HuH-7.5 (cell line): Measurements from ENCODE around the gene CARM1.
A peak's percentile ranks its signal among the peaks of the same experiment; 100 is the strongest.
"Not testable (repeated sequence)": the region's sequence is repeated elsewhere in the genome, so short reads cannot be mapped to it uniquely, and the experiment has no call there.

ENCODE experiments used
- DNase-seq: peaks from one replicate; pipeline ENCODE4 v3.0.0; 2011; ENCODE audit warnings: low spot score

CARM1 gene

GRCh38 chr19:10870955-10871603 lies at the start of gene CARM1:
Gene CARM1 (plus strand): TSS chr19:10871553. CDS start chr19:10871703, 150 bp downstream.
- peak; percentile 97 for DNase-seq

- no peak for DNase-seq
Measured at GRCh38 chr19:10823690-10824089, 47.7 kb upstream of the CARM1 start.

GRCh38 chr19:10826231-10826630 lies 45.1 kb upstream of the CARM1 start:
- no peak for DNase-seq

- no peak for DNase-seq
Measured at GRCh38 chr19:10826846-10827245, 44.5 kb upstream of the CARM1 start.

- DNase-seq, result no peak
Measured at GRCh38 chr19:10828981-10829821, 42.2 kb upstream of the CARM1 start.

GRCh38 chr19:10829967-10830366 lies 41.4 kb upstream of the CARM1 start:
- DNase-seq, result no peak

- no peak for DNase-seq
Measured at GRCh38 chr19:10830370-10830769, 41.0 kb upstream of the CARM1 start.

GRCh38 chr19:10830931-10831779 lies 40.2 kb upstream of the CARM1 start:
- DNase-seq, result no peak

GRCh38 chr19:10831987-10832938 lies 39.1 kb upstream of the CARM1 start:
- DNase-seq, result no peak

GRCh38 chr19:10832939-10833296 lies 38.4 kb upstream of the CARM1 start:
- DNase-seq, result no peak

- DNase-seq, result peak; percentile 99
Measured at GRCh38 chr19:10835089-10835753, 36.1 kb upstream of the CARM1 start.

- peak; percentile 96 for DNase-seq
Measured at GRCh38 chr19:10835754-10836478, 35.4 kb upstream of the CARM1 start, which contains the start of gene TMED1. Gene TMED1 (minus strand): TSS chr19:10836212. CDS start chr19:10836191, 21 bp downstream.

GRCh38 chr19:10836479-10837330 lies 34.6 kb upstream of the CARM1 start:
- DNase-seq, result peak; percentile 86

- not testable (repeated sequence) for DNase-seq
Measured at GRCh38 chr19:10837649-10838048, 33.7 kb upstream of the CARM1 start.

GRCh38 chr19:10838377-10838776 lies 33.0 kb upstream of the CARM1 start:
- no peak for DNase-seq

GRCh38 chr19:10839114-10840050 lies 32.0 kb upstream of the CARM1 start:
- DNase-seq, result no peak

- DNase-seq, result no peak
Measured at GRCh38 chr19:10842788-10843187, 28.6 kb upstream of the CARM1 start.
